Measurements from ENCODE around the gene MUC16. TPM values are rescaled to one million over a fixed set of nuclear protein-coding genes. Genes with fewer than 3 reads are reported as not detected.

MUC16 gene
- total RNA-seq, 4 donors from 2014 or later: under 0.01 to 1.4 (median 0.04) TPM

DNA sequence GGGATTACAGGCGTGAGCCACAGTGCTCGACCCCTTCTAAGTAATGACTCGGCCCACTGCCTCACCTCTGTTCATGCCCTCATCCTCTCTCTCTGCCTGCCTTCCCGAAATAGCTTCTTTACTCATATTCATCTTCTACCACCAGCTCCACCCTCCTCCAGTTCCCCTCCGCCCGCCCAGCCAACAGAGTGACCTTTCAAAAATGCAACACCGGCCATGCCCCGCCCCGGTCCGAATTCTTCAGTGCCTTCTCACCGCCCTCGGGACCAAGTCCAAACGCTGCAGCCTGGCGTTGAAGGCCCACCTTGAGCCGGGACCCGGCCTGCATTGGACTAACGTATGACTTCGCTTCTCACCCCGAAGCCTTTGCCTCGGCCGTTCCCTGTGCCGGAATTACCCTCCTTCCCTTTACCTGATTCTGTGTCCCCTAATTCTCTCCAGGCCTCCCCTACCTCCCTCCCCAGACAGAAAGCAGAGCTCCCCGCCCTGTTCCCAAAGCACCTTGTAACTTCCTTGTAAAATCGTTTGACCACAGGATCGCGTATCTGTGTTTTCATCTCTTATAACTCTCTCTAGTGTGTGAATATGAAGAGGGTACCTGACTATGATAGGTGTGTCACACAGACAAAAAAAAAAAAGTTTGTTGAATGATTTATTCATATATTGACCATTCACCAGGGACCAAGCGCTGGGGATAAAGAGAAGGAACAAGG, 8.1 kb upstream of the MUC16 start:
- Histone ChIP-seq H3K36me3 (no peaks in the 10 kb centered on the region), H3K9me3 (no peaks in the 10 kb centered on the region), H3K27me3 (peaks cover 0 to 32% (median 0%) of the 10 kb centered on the region in 4 donors), H3K4me1 (no peaks in the 10 kb centered on the region), H3K27ac (no peak overlapping the region), H3K4me3 (no peak overlapping the region)
- no peak for DNase-seq
- TF ChIP-seq, protein P1, sequence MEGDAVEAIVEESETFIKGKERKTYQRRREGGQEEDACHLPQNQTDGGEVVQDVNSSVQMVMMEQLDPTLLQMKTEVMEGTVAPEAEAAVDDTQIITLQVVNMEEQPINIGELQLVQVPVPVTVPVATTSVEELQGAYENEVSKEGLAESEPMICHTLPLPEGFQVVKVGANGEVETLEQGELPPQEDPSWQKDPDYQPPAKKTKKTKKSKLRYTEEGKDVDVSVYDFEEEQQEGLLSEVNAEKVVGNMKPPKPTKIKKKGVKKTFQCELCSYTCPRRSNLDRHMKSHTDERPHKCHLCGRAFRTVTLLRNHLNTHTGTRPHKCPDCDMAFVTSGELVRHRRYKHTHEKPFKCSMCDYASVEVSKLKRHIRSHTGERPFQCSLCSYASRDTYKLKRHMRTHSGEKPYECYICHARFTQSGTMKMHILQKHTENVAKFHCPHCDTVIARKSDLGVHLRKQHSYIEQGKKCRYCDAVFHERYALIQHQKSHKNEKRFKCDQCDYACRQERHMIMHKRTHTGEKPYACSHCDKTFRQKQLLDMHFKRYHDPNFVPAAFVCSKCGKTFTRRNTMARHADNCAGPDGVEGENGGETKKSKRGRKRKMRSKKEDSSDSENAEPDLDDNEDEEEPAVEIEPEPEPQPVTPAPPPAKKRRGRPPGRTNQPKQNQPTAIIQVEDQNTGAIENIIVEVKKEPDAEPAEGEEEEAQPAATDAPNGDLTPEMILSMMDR (IDR thresholded peaks at IDR 0.05): no peak
- no peak for TF ChIP-seq POLR2A (IDR thresholded peaks at IDR 0.05)
- intact Hi-C loops (cut with DNase I): no loop called here
- WGBS, 2 donors: 80 to 84% methylated on average over 27 of the region's 27 CpGs

- Histone ChIP-seq H3K27me3 (peaks cover 0 to 42% (median 0%) of the 10 kb centered on the region in 4 donors), H3K36me3 (no peaks in the 10 kb centered on the region), H3K4me1 (peaks cover 0 to 11% (median 3%) of the 10 kb centered on the region in 3 donors), H3K27ac (no peak overlapping the region), H3K4me3 (no peak overlapping the region), H3K9me3 (no peaks in the 10 kb centered on the region)
- no peak for DNase-seq
- 36 to 50% methylated on average over 7 of the region's 7 CpGs for WGBS, 2 donors
- TF ChIP-seq, protein P1 (IDR thresholded peaks at IDR 0.05): no peak
- TF ChIP-seq POLR2A (IDR thresholded peaks at IDR 0.05): no peak
- intact Hi-C loops (cut with DNase I): no loop called here
These were observed 4.6 kb upstream of the MUC16 start for GRCh38 chr19:9014803-9015202.

DNA sequence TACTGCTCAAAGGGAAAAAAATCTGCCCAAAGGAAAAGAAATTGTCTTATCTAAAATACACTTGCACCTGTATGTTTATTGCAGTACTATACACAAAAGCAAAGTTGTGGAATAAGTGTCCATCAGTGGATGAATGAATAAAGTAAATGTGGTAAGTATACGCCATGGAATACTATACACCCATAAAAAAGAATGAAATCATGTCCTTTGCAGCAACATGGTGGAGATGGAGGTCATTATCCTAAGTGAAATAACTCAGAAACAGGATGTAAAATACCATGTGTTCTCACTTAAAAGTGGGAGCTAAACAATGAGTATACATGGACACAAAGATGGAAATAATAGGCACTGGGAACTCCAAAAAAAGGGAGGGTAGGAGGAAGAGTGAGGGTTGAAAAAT, 3.8 kb upstream of the MUC16 start:
- Histone ChIP-seq H3K4me3 (no peak overlapping the region), H3K27me3 (peaks cover 0 to 49% (median 0%) of the 10 kb centered on the region in 4 donors), H3K27ac (no peak overlapping the region), H3K9me3 (no peaks in the 10 kb centered on the region), H3K36me3 (no peaks in the 10 kb centered on the region), H3K4me1 (peaks cover 0 to 12% (median 3%) of the 10 kb centered on the region in 3 donors)
- intact Hi-C loops (cut with DNase I): no loop called here
- DNase-seq: no peak
- TF ChIP-seq, protein P1 (IDR thresholded peaks at IDR 0.05): no peak
- TF ChIP-seq POLR2A (IDR thresholded peaks at IDR 0.05): no peak
- WGBS, 2 donors: 71 to 96% methylated on average over 1 of the region's 1 CpG

- Histone ChIP-seq H3K4me3 (no peak overlapping the region), H3K9me3 (no peaks in the 10 kb centered on the region), H3K27me3 (peaks cover 0 to 57% (median 0%) of the 10 kb centered on the region in 4 donors), H3K27ac (no peak overlapping the region), H3K36me3 (no peaks in the 10 kb centered on the region), H3K4me1 (peaks cover 0 to 12% (median 3%) of the 10 kb centered on the region in 3 donors)
- TF ChIP-seq POLR2A (IDR thresholded peaks at IDR 0.05): no peak
- TF ChIP-seq, protein P1 (IDR thresholded peaks at IDR 0.05): no peak
- intact Hi-C loops (cut with DNase I): no loop called here
- WGBS, 2 donors: 62 to 75% methylated on average over 2 of the region's 2 CpGs
- DNase-seq: no peak
These were observed 1.7 kb upstream of the MUC16 start for GRCh38 chr19:9011875-9012274.

DNA sequence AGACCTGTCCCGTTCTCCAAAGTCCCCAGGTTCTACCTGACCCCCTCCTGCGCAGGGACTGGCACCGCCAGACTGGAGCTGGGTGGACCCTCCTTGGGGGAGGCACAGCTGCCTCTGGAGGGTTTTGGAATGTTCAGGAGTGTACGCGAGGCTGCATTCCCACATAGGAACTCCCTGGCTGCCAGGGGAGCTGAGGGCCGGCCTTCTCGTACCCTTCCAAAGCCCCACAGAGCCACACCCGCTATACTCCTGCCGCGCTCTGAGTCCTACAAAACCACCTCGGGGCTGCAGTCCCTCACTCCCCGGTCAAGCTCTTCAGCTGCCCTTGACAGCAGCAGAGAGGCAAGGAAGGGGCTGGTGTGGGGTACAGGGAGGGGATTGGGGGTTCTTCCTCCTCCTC, 484 bp upstream of the MUC16 start:
- Histone ChIP-seq H3K27me3 (peaks cover 0 to 57% (median 0%) of the 10 kb centered on the region in 4 donors), H3K27ac (no peak overlapping the region), H3K4me3 (peak overlapping the region in 1 of 4 donors; percentile 49), H3K4me1 (peaks cover 0 to 12% (median 3%) of the 10 kb centered on the region in 3 donors), H3K36me3 (no peaks in the 10 kb centered on the region), H3K9me3 (no peaks in the 10 kb centered on the region)
- no peak for DNase-seq
- 40% methylated on average over 1 of the region's 12 CpGs; no CpG with 5 or more reads in 1 of the 2 donors for WGBS, 2 donors
- intact Hi-C loops (cut with DNase I): no loop called here
- TF ChIP-seq POLR2A (IDR thresholded peaks at IDR 0.05): no peak
- TF ChIP-seq, protein P1 (IDR thresholded peaks at IDR 0.05): no peak
